HG03575 (cell line): Measurements from ENCODE around the gene RNF152.

ENCODE experiments used
- ATAC-seq: cut with Tn5 transposase; IDR thresholded peaks from one replicate; pipeline ENCODE4 v1.9.1; 2021; ENCODE audit not compliant: unreplicated experiment, insufficient number of reproducible peaks, low FRiP score; ENCODE audit errors: extremely low read depth

Gene RNF152

GRCh38 chr18:61892683-61893308, at the start of gene RNF152:
Gene RNF152, minus strand, starts transcription at chr18:61893007. Its CDS starts 76,544 bp downstream, at chr18:61816463.
- ATAC-seq, result no peak

GRCh38 chr18:61941948-61942471, 49.2 kb upstream of the RNF152 start:
- no peak for ATAC-seq

DNA sequence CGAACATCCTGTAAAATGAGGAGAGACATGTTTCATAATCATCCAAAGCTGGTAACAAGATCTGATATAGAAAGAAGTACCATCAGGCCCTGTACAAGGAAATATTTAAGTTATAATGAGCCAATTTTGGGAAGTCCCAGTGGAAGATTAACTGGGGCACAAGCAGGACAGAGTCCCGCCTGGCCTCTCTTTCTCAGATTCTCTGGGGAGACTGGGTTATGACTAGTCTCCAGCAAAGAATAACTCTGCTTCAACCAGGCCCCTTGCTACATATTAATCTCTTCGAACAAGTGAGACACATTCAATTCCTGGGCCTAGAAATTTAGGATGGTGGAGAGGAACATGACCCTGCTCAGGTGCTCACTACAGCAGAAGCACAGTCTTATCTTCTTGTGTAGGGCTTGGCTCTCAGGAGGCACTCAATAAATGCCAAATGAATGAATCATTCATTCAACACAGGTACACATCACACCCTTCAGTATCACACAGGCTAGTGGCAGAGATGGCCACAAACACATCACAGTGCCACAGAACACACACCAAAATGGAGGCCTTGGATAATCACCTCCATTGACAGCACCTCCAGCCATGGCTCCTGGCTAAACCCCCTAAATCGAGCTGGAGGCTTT, 46.4 kb upstream of the RNF152 start:
- ATAC-seq, result no peak

DNA sequence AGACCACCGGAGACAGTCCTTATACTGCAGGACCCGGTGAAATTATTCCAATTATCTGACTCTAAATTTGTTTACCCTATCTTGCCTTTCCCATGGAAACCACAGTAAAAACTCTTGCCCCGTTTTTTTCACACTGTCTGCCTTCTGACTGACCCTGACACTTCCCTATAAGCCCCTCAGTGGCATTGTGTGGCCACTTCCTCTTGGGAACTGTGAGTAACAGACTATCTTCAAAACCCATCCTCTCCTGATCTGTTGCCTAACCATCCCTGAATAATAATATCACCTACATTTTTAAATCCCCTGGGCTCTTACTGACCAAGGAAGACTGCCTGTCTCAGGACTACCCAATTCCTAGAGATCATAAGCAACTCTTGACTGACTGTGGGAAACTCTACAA, 42.6 kb upstream of the RNF152 start:
- ATAC-seq, result no peak

DNA sequence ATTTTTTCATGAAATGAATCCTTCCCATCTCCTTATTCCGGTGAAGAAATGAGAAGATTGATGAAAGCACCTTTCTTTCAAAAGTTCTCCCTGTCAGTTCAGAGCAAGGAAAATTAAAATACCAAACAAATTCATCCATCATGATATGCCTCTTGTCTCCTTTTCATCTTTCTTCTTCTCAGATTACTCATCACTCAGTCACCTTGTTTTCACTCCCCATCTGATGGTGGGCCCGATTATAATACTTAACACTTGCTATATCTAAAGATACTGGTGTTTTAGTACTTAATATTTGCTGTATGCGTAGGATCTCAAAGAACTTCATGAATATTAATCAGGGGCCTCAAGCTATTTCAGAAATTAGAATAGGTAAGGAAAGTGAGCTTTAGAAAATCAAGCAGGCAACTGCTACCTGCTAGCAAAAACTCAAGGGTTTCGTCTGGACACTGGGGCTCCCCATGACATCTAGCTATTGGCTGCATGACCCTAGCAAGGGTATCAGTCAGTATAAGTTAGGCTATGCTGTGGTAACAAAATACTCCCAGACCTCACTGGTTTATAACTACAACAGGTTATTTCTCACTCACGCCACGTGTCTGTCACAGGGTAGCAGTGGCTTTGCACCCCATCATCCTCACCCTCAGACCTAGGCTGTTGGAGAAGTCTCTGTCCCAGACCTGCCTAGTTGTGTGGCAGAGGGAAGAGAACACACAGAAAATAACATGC, 39.0 kb upstream of the RNF152 start:
- no peak for ATAC-seq

GRCh38 chr18:61929881-61930640, 37.3 kb upstream of the RNF152 start:
- ATAC-seq, result no peak

DNA sequence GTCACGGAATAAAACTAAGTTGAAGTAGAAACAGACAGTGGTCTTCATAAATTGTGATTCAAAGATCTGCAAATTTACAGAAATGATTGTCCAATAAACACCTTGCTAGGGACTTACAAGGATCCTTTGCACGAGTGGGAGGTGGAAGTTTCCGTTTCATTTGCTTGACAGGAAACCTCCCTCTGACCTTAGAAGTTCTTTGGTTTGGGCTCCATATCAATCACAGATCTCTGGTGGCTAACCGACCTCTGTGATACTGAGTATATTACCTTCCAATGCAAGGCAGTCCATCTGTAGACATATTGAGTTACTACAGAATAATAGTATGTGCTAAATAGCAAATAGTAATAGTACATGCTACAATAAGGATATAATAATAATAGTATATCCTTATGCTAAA, 33.7 kb upstream of the RNF152 start:
- no peak for ATAC-seq

DNA sequence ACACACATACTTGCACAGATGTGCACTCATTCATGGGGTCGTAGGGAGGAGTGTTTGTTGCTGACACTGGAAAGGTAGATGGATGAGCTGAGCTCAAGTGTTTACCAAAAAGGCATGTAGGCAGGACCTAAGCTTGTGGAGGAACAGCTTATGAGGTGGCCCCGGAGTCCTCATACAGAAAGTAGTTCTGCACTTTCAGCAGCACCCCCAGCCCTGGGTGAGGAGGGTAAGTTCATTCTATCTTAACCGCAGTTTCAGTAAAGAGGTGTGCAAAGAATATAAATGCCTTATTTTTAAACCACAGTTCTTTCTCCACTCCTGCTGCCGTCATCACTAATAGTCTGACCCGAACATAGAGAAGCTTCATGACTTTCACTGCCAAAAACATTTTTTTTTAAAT, 31.7 kb upstream of the RNF152 start:
- no peak for ATAC-seq

- no peak for ATAC-seq
Observed at GRCh38 chr18:61922435-61922834, 29.6 kb upstream of the RNF152 start.

- no peak for ATAC-seq
Observed at GRCh38 chr18:61921621-61922235, 28.9 kb upstream of the RNF152 start.

GRCh38 chr18:61917818-61918217, 25.0 kb upstream of the RNF152 start:
- ATAC-seq, result no peak

- ATAC-seq, result no peak
Observed at GRCh38 chr18:61912476-61912875, 19.7 kb upstream of the RNF152 start.

DNA sequence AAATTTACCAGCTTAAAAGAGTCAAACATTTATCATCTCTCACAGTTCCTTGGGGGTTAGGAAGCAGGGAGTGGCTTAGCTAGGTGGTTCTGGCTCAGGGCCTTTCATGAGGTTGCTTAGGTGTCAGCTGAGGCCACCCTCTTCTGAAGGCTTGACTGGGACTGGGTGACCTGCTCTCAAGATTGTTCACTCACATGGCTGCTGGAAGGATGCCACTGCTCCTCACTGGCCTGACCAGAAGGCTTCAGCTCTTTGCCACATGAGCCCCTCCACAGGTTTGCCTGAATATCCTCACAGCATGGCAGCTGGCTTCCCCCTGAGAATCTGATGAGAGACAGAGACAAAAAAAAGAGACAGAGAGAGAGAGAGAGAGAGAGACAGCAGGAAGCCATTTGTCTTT, 17.3 kb upstream of the RNF152 start:
- ATAC-seq, result no peak

GRCh38 chr18:61908661-61909060, 15.9 kb upstream of the RNF152 start:
- no peak for ATAC-seq

- ATAC-seq, result peak; percentile 71
Observed at GRCh38 chr18:61901323-61901986, 8.6 kb upstream of the RNF152 start.

DNA sequence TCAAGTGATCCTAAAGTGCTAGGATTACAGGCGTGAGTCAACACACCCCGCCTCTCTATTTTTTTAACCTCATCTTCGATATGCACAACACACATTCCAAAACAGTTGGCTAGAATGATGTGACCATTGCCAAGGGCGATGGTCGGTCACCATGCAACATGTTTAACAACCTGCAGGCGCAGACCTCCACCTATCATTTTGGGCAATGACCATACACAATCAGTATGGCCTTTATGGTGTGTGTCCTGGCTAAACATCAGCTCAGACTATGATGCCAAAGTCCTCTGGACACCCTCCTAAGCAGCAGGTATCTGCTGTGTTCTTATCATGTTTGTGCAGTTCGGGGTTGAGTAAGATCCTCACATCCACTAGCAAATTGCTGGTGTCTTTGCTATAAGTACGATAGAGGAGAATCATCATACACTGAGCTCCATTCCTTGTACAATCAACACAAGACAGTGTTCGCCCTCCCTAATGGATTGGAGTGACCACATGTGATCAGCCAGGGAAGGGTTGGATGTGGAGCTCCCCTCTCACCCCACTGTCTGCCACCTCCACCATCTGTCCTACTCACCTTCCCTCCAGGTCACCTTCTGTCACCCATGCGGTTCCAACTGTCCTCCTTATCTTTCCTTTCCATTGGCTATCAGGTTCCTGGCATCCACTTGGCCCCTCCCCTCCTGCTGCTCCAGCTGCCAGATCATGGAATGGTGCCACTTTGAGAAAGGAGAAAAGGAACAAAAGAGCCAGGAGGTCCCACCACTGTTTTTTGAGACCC, 7.9 kb upstream of the RNF152 start:
- no peak for ATAC-seq

DNA sequence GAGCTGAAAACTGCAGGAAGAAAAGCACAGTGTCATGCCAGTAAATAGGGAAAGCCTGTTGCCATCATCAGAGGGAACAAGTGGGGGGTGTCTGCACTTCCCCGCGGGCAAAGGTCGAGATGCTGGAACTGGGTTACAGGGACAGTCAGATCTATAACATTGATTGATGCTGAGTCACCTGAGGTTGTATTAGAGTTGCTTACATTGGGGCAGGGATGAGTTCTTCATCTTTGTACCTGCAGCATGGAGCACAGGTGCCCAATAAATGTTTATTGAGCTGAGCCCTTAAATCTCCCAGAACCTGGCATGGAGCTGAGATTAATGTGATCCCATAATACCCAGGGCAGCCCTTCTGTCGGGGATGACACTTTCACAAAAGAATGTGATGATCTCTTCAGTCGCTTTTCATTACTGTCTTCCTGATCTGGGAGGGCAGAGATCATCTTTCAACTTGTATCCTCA, 5.9 kb upstream of the RNF152 start:
- no peak for ATAC-seq

DNA sequence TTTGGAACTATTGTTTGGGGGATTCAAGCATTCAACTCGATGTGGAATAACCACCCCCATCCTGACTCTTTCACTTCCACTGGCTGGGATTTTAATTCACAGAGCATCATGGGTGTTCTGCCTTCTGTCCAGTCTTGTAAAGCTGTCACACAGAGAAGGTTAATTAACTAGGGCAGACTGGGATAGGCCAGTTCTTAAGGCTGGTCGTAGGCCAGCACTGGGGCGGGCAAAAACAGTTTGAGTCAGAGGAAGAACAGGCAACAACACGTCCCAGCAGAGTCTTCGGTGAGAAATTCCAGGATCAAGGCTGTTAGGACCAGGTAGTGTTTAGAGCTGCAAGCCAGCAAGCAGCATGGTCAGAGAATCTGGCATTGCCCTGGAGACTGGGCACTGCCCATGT, 4.0 kb upstream of the RNF152 start:
- ATAC-seq, result no peak
